Neural cell (in vitro differentiated cells): Measurements from ENCODE around the gene TMEM247.

Source experiments
- EP300 ChIP-seq: fragments of 450-650 bp; conservative IDR thresholded peaks from 2 replicates; pipeline ENCODE4 v1.6.1; 2014; ENCODE audit warnings: antibody characterized with exemption, mild to moderate bottlenecking, moderate library complexity; ENCODE audit not compliant: poor library complexity, severe bottlenecking
- EZH2 ChIP-seq: fragments of 200-600, 300-800 bp; shearing (Covaris generic), sonication (generic); IDR thresholded peaks from 2 replicates; pipeline ENCODE4 v1.6.1; 2014; ENCODE audit warnings: antibody characterized with exemption, low read length, borderline replicate concordance, mild to moderate bottlenecking; ENCODE audit not compliant: insufficient read depth, poor library complexity, severe bottlenecking
- MXI1 ChIP-seq: fragments of 450-650 bp; conservative IDR thresholded peaks from 2 replicates; pipeline ENCODE4 v1.6.1; 2014; ENCODE audit warnings: antibody characterized with exemption, mild to moderate bottlenecking; ENCODE audit not compliant: poor library complexity, severe bottlenecking
- POLR2AphosphoS5 ChIP-seq: IDR thresholded peaks from 2 replicates; pipeline ENCODE4 v1.6.1; 2012
- RAD21 ChIP-seq: fragments of 450-650 bp; conservative IDR thresholded peaks from 2 replicates; pipeline ENCODE4 v1.6.1; 2014; ENCODE audit warnings: antibody characterized with exemption, mild to moderate bottlenecking, moderate library complexity
- SMC3 ChIP-seq: fragments of 450-650 bp; conservative IDR thresholded peaks from 2 replicates; pipeline ENCODE4 v1.6.1; 2014; ENCODE audit warnings: antibody characterized with exemption, mild to moderate bottlenecking, moderate library complexity; ENCODE audit not compliant: poor library complexity
- TF ChIP-seq, protein P1 (sequence below): fragments of 450-650 bp; IDR thresholded peaks from 2 replicates; pipeline ENCODE4 v1.5.1; 2014; ENCODE audit warnings: antibody characterized with exemption, mild to moderate bottlenecking, moderate library complexity; ENCODE audit not compliant: poor library complexity, severe bottlenecking
- TF ChIP-seq, protein P2 (sequence below): IDR thresholded peaks from 2 replicates; pipeline ENCODE4 v1.6.1; 2012; ENCODE audit warnings: borderline replicate concordance

DNA sequence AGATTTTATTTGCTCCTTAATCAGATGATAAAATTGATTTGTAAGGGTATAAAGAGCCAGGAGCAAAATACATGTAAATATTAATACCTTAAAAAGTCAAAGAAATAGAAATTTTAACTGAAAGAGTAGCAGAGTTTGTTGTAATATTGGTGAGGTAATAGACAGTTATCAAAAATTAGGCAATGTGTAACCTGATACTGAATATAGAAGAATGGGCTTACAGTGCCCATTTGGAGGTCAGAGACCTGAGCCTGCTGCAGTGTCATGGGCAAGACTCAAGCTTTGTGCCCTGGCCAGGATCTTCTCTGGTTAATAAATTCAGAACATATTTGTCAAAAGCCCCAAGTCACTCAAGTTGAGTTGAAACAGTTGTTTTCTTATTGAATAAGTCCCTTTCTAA lies 29.7 kb upstream of the TMEM247 start:
- TF ChIP-seq, protein P1, sequence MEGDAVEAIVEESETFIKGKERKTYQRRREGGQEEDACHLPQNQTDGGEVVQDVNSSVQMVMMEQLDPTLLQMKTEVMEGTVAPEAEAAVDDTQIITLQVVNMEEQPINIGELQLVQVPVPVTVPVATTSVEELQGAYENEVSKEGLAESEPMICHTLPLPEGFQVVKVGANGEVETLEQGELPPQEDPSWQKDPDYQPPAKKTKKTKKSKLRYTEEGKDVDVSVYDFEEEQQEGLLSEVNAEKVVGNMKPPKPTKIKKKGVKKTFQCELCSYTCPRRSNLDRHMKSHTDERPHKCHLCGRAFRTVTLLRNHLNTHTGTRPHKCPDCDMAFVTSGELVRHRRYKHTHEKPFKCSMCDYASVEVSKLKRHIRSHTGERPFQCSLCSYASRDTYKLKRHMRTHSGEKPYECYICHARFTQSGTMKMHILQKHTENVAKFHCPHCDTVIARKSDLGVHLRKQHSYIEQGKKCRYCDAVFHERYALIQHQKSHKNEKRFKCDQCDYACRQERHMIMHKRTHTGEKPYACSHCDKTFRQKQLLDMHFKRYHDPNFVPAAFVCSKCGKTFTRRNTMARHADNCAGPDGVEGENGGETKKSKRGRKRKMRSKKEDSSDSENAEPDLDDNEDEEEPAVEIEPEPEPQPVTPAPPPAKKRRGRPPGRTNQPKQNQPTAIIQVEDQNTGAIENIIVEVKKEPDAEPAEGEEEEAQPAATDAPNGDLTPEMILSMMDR = no peak
- TF ChIP-seq, protein P2, sequence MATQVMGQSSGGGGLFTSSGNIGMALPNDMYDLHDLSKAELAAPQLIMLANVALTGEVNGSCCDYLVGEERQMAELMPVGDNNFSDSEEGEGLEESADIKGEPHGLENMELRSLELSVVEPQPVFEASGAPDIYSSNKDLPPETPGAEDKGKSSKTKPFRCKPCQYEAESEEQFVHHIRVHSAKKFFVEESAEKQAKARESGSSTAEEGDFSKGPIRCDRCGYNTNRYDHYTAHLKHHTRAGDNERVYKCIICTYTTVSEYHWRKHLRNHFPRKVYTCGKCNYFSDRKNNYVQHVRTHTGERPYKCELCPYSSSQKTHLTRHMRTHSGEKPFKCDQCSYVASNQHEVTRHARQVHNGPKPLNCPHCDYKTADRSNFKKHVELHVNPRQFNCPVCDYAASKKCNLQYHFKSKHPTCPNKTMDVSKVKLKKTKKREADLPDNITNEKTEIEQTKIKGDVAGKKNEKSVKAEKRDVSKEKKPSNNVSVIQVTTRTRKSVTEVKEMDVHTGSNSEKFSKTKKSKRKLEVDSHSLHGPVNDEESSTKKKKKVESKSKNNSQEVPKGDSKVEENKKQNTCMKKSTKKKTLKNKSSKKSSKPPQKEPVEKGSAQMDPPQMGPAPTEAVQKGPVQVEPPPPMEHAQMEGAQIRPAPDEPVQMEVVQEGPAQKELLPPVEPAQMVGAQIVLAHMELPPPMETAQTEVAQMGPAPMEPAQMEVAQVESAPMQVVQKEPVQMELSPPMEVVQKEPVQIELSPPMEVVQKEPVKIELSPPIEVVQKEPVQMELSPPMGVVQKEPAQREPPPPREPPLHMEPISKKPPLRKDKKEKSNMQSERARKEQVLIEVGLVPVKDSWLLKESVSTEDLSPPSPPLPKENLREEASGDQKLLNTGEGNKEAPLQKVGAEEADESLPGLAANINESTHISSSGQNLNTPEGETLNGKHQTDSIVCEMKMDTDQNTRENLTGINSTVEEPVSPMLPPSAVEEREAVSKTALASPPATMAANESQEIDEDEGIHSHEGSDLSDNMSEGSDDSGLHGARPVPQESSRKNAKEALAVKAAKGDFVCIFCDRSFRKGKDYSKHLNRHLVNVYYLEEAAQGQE = no peak
- no peak for TF ChIP-seq EP300
- TF ChIP-seq EZH2 = no peak
- TF ChIP-seq RAD21 = no peak
- no peak for TF ChIP-seq SMC3
- no peak for TF ChIP-seq POLR2AphosphoS5
- no peak for TF ChIP-seq MXI1
